GM21737 (cell line): ENCODE measurements around the gene NID1.
"Not testable (repeated sequence)": the region's sequence is repeated elsewhere in the genome, so short reads cannot be mapped to it uniquely, and the experiment has no call there.

ENCODE experiments used
- ATAC-seq: cut with Tn5 transposase; IDR thresholded peaks from one replicate; pipeline ENCODE4 v1.9.1; 2021; ENCODE audit warnings: mild to moderate bottlenecking, moderate library complexity; ENCODE audit not compliant: unreplicated experiment

Gene NID1

DNA sequence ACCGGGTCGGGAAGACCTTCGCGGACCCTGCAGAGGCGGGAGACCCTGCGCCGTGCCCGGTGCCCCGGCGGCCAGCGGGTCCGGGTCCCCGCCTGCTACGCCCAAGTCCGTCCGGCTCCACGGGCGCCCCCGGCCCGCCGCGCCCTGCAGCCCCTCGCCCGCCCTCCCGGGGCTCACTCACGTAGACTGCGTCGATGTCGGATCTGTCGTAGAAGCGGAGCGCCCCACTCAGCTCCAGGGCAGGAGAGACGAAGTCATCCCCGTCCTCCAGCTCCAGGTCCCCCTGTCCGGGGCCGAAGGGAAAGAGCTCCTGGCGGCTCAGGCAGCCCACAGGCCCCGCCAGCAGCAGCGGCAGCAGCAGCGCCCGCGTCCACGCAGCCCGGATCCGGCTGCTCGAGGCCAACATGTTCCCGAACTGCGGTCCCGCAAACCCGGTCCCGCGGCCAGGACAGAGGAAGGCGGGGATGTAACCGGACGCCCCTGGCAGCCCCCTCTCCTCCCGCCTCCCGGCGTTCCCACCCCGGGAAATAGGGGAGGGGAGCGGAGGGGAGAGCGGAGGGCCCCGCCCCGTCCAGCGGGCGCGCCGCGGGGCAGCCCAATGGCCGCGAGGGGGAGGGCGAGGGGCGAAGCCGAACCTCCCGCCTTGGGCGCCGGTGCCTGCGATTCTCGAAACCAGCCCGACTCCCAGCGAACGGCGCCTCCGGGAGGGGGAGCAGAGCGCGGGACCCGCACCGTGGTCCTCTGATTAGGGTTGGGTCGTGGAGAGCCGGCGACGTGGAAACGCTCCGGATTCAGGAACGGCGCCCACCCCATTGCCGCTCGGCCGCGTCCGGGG lies at the start of gene NID1:
NID1 (minus strand) TSS at position 417 of the 835 bp plus-strand sequence; CDS start at position 406, 11 bp downstream.
- ATAC-seq = peak; percentile 30

DNA sequence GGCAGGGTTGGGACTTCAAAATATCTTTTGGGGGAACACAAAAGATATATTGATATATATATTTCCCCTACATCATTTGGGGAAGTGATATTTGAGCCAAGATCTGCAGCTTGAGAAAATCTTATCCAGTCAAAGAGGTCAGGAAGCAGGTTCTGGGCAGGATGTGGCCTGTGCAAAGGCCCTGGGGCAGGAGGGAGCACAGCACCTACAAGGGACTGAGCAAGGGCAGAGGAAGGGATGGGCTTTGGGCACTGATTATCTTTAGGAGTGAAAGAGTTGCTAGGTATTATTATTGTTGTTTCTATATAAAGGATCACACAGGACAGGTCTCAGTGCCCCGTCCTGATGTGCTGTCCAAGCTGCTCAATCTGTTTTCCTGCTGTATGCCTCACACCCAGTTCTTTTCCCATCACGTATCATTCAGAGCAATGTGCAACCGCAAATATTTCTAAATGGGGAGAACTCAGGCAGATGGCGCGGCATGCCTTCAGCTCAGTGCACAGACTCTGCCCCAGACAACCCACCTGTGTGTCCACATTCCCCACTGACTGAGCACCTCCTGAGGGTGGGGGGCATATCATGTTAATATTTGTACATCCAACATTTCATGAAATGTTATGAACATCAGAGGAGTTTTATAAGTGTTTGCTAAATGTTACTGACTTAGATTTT lies 49.3 kb upstream of the NID1 start:
- ATAC-seq = no peak

GRCh38 chr1:236113324-236114032 lies 48.6 kb upstream of the NID1 start:
- no peak for ATAC-seq

DNA sequence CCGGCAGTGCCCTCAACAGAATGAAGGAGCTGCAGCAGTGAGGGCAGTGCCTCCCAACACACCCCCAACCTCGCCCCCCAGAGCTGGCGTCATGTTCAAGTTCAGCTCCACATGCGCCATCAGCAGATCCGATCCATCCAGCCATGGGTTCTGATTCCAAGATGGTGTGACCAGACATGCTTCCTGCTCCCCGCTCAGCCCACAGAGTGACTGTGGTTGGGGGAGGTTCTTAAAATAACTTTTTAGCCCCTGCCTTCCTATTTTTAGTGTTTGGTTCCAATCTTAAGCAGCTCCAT lies 47.4 kb upstream of the NID1 start:
- ATAC-seq = no peak

DNA sequence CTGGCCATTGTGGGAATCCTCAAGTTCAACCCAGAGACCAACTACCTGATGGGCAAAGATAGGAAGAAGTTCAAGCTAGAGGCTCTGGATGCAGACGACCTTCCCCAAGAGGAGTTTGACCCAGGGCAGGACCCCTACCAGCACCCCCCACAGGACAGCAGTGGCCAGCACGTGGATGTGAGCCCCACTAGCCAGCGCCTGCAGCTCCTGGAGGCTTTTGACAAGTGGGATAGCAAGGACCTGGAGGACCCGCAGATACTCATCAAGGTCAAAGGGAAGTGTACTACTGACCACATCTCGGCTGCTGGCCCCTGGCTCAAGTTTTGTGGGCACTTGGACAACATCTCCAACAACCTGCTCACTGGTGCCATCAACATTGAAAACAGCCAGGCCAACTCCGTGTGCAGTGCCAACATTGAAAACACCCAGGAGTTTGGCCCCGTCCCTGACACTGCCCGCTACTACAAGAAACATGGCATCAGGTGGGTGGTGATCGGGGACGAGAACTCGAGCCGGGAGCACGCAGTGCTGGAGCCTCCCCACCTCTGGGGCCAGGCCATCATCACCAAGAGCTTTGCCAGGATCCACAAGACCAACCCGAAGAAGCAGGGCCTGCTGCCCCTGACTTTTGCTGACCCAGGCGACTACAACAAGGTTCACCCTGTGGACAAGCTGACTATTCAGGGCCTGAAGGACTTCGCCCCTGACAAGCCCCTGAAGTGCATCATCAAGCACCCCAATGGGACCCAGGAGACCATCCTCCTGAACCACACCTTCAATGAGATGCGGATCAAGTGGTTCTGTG lies 46.8 kb upstream of the NID1 start:
- ATAC-seq = no peak

- ATAC-seq = no peak
These were observed 45.2 kb upstream of the NID1 start for GRCh38 chr1:236110137-236110536.

DNA sequence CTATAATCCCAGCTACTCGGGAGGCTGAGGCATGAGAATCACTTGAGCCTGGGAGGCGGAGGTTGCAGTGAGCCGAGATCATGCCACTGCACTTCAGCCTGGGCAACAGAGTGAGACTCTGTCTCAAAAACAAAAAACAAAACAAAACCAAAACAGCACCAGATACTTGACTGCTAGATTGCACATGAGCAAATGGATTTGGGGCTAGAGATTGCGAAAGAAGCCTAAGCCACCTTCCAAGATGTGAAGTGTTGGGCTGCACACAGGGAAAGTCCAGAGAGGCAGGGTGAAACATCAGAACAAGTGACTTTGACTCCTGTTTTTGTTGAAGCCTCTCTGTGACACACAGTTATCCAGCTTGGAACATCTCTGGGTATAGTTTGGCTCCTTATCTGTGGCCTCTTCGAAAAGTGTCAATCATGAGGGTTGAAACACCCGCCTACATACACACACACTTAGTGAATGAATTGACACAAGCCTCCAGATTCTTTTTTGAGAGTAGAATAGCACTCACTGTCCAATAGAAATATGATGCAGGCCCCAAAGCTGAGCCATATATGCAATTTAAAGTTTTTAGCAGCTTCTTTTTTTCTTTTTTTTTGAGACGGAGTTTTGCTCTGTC lies 43.2 kb upstream of the NID1 start:
- ATAC-seq = no peak

DNA sequence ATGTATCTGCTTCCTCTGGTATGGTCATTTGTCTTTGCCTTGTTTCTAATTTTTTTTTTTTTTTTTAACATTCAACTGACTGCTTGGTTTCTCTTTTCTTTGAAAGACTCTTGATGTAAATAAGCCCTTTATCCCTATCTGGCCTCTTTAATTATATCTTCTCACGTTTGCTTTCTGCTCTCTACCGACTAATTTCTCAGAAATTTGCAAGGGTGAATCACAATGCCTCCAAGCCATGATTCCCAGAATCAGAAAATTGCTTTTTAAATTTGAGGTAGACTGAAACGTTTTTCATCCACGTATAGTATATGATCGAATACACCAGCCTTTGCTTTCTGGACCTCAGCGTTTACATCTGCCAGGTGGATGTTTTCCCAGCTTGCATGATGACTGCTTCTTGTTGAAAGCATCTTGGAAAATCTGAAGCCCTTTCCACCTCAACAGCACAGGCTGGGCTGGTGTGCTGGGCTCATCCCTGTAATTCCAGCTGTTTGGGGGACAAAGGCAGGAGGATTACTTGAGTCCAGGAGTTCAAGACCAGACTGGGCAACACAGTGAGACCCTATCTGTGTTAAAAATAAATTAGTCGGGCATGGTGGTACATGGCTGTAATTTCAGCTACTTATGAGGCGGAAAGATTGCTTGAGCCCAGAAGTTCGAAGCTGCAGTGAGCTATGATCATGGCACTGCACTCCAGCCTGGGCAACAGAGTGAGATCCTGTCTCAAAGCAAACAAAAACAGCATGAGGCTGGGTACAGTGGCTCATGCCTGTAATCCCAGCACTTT lies 42.4 kb upstream of the NID1 start:
- ATAC-seq = no peak

- no peak for ATAC-seq
These were observed 38.8 kb upstream of the NID1 start for GRCh38 chr1:236103646-236104218.

GRCh38 chr1:236103059-236103458 lies 38.2 kb upstream of the NID1 start:
- no peak for ATAC-seq

GRCh38 chr1:236102611-236103010 lies 37.7 kb upstream of the NID1 start:
- no peak for ATAC-seq

DNA sequence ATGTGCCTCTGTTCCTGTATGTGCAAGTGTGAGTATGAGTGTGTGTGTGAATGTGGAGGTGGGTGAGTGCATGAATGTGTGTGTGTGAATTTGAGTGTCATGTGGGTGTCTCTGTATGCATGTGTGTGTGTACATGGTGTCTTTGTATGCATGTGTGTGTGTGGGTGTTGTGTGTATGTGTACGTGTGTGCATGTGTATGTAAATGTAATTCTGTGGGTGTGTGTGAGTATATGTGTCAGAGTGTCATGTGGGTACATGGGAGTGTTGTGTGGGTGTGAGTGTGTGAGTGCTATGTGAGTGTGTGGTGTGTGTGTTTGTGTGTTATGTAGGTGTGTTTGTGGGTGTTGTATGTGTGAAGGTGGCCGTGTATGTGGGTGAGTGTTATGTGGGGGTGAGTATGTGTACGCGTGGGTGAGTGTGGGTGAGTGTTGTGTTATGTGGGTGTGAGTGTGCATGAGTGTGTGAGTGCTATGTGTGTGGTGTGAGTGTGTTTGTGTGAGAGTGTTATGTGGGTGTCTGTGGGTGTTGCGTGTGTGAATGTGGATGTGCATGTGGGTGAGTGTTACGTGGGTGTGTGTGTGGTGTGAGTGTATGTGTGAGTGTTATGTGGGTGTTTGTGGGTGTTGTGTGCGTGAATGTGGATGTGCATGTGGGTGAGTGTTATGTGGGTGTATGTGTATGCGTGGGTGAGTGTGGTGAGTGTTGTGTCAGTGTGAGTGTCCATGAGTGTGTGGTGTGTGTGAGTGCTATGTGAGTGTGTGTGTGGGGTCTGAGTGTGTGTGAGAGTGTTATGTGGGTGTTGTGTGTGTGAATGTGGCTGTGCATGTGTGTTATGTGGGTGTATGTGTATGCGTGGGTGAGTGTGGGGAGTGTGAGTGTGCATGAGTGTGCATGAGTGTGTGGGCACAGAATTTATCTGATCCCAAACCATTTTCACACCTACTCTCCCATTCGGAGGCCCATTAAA lies 36.6 kb upstream of the NID1 start:
- ATAC-seq = no peak

DNA sequence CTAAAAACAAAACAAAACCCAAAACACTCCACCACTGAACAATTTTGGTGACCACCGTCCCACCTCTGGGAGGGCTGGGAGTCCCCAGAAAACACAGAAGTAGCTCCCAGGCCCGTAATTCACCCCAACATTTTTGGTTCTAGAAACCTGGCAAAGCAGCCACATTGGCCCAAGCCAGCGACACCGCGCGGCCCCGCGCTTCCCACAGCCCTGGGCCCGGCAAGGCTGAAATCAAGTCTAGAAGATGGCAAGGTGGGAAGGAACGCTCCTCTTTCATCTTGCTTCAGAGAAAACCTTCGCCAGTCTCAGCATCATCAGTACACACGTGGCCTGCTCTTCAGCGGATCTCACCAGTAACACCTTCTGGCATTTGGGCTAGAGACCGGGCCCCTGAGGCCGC lies 35.9 kb upstream of the NID1 start:
- no peak for ATAC-seq

DNA sequence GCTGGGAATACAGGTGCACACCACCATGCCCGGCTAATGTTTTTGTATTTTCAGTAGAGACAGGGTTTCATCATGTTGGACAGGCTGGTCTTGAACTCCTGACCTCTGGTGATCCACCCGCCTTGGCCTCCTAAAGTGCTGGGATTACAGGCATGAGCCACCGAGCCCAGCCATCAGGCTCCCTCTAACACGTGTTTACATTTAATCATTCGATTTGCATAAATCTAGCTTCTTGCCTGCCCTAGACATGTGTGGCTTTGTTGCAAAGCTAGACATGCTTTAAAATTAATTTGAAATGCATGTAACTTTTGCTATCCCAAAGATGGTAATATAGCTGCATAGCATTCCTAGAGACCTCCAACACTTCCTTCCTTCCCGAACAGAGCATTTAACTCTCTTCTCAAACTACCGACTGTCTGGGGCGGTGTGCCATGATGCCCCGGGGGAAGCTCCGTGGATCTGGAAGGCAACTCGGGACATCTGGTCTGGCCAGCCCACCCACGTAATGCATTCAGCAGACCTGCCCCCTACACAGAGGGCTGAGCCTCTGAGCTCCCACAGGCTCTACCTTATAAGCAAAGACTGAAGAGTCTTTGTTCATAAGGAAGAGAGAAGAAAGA lies 34.6 kb upstream of the NID1 start:
- no peak for ATAC-seq

DNA sequence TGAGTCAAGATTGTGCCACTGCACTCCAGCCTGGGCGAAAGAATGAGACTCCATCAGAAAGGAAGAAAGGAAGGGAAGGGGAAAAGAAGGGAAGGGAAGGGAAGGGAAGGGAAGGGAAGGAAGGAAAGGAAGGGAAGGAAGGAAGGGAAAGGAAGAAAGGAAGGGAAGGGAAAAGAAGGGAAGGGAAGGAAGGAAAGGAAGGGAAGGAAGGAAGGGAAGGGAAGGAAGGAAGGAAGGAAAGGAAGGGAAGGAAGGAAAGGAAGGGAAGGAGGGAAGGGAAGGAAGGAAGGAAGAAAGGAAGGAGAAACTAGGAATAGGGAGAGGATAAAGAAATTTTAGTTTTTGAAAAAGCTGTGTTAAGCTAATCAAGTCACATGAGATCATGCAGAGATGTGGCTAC lies 33.4 kb upstream of the NID1 start:
- ATAC-seq = no peak

GRCh38 chr1:236096660-236097482 lies 32.0 kb upstream of the NID1 start:
- ATAC-seq = not testable (repeated sequence)
